Loucy (cell line): ENCODE data around the gene FGFR3.

Source experiments
- H2AFZ ChIP-seq: fragments of 200-600 bp; sonication (generic); 2 replicates; pipeline ENCODE4 v1.6.0; 2016; ENCODE audit warnings: antibody characterized with exemption, mild to moderate bottlenecking, low read length, moderate library complexity
- H3F3A ChIP-seq: fragments of 200-600 bp; 2 replicates; pipeline ENCODE4 v1.6.0; 2016; ENCODE audit warnings: antibody characterized with exemption, low read depth, mild to moderate bottlenecking
- H3K27me3 ChIP-seq: fragments of 200-600 bp; sonication (generic); 2 replicates; pipeline ENCODE4 v1.6.1; 2014; ENCODE audit warnings: low read length, mild to moderate bottlenecking; ENCODE audit not compliant: insufficient read depth, poor library complexity, severe bottlenecking
- H3K36me3 ChIP-seq: fragments of 200-600 bp; sonication (generic); 2 replicates; pipeline ENCODE4 v1.6.1; 2016; ENCODE audit warnings: low read length; ENCODE audit not compliant: insufficient read depth
- H3K4me1 ChIP-seq: fragments of 200-600 bp; sonication (generic); 2 replicates; pipeline ENCODE4 v1.5.1; 2014; ENCODE audit warnings: low read length, mild to moderate bottlenecking; ENCODE audit not compliant: insufficient read depth, poor library complexity, severe bottlenecking
- H3K4me2 ChIP-seq: fragments of 200-600 bp; sonication (generic); 2 replicates; pipeline ENCODE4 v1.6.0; 2014; ENCODE audit warnings: antibody characterized with exemption, low read length, low read depth, mild to moderate bottlenecking; ENCODE audit not compliant: poor library complexity, severe bottlenecking
- H3K4me3 ChIP-seq: fragments of 200-600 bp; sonication (generic); 2 replicates; pipeline ENCODE4 v1.5.1; 2014; ENCODE audit warnings: low read length, mild to moderate bottlenecking, mixed read lengths; ENCODE audit not compliant: poor library complexity, severe bottlenecking
- H3K79me2 ChIP-seq: fragments of 200-600 bp; sonication (generic); 2 replicates; pipeline ENCODE4 v1.6.1; 2014; ENCODE audit warnings: low read length; ENCODE audit not compliant: insufficient read depth
- H3K9ac ChIP-seq: fragments of 200-600 bp; sonication (generic); 2 replicates; pipeline ENCODE4 v1.6.0; 2014; ENCODE audit warnings: mild to moderate bottlenecking, low read depth, low read length, moderate library complexity; ENCODE audit not compliant: poor library complexity, severe bottlenecking
- H3K9me2 ChIP-seq: fragments of 200-600 bp; sonication (generic); replicated peaks from 2 replicates; pipeline ENCODE4 v1.6.1; 2016; ENCODE audit warnings: low read depth, low read length, mixed read lengths
- H3K9me3 ChIP-seq: fragments of 200-600 bp; sonication (generic); 2 replicates; pipeline ENCODE4 v1.6.1; 2014; ENCODE audit warnings: mild to moderate bottlenecking, antibody characterized with exemption, low read length, low read depth; ENCODE audit not compliant: insufficient read depth
- H4K20me1 ChIP-seq: fragments of 200-600 bp; sonication (generic); 2 replicates; pipeline ENCODE4 v1.6.0; 2014; ENCODE audit warnings: antibody characterized with exemption, low read length, mild to moderate bottlenecking; ENCODE audit not compliant: insufficient read depth, poor library complexity, severe bottlenecking
- CTCF ChIP-seq: fragments of 200-600 bp; sonication (generic); conservative IDR thresholded peaks from 2 replicates; pipeline ENCODE4 v1.5.1; 2014; ENCODE audit warnings: mild to moderate bottlenecking, antibody characterized with exemption, low read length
- EZH2phosphoT487 ChIP-seq: fragments of 200-600 bp; IDR thresholded peaks from 2 replicates; pipeline ENCODE4 v1.6.1; 2018; ENCODE audit warnings: antibody characterized with exemption, mild to moderate bottlenecking, moderate library complexity, borderline replicate concordance

Gene FGFR3

DNA sequence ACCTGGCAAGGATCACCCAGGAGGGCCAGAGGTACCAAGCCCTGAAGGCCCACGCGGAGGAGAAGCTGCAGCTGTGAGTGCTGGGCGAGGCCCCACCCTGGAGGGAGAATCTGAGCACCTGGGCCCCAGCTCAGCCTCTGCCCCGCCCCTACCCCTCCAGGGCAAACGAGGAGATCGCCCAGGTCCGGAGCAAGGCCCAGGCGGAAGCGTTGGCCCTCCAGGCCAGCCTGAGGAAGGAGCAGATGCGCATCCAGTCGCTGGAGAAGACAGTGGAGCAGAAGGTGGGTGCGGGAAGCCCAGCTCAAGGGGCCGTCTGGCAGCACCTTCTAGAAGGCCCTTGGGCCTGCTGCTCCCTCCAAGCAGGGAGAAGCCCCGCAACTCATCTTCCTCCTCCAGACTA, 48.5 kb upstream of the FGFR3 start:
- H3K4me3 ChIP-seq = no peak overlapping the region
- H3K27me3 ChIP-seq = no peaks in the 10 kb centered on the region
- H3K79me2 ChIP-seq = no peaks in the 10 kb centered on the region
- H2AFZ ChIP-seq = no peak overlapping the region
- H3F3A ChIP-seq = no peaks in the 10 kb centered on the region
- no peak for TF ChIP-seq CTCF
- no peaks in the 10 kb centered on the region for H3K9me2 ChIP-seq
- H3K4me2 ChIP-seq = no peak overlapping the region
- peaks cover 42% of the 10 kb centered on the region; the same call in 1 of the 2 replicates for H3K36me3 ChIP-seq
- no peaks in the 10 kb centered on the region for H3K9me3 ChIP-seq
- H3K9ac ChIP-seq = no peak overlapping the region
- H4K20me1 ChIP-seq = no peaks in the 10 kb centered on the region
- peaks cover 4% of the 10 kb centered on the region for H3K4me1 ChIP-seq

DNA sequence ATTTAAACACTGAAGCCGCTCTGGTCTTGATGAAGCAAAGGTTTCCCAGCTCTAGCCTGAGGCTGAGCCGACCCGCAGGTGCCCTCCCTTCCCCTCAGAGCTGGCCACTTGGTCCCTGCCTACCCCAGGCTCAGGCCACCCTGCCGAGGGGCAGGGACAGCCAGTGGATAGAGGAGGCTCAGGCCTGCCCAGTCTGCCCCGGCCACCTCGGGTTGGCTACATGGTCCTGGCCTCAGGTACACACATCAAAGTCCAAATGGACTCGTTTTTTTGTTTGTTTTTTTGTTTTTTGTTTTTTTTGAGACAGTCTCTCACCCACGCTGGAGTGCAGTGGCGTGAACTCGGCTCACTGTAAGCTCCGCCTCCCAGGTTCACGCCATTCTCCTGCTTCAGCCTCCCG, 47.9 kb upstream of the FGFR3 start:
- no peak overlapping the region for H3K4me2 ChIP-seq
- no peaks in the 10 kb centered on the region for H3K9me3 ChIP-seq
- peaks cover 36% of the 10 kb centered on the region; the same call in 1 of the 2 replicates for H3K36me3 ChIP-seq
- H3K27me3 ChIP-seq = no peaks in the 10 kb centered on the region
- H3K9ac ChIP-seq = no peak overlapping the region
- H4K20me1 ChIP-seq = no peaks in the 10 kb centered on the region
- no peaks in the 10 kb centered on the region for H3F3A ChIP-seq
- TF ChIP-seq EZH2phosphoT487 (no peak), CTCF (no peak)
- H3K4me3 ChIP-seq = no peak overlapping the region
- no peaks in the 10 kb centered on the region for H3K9me2 ChIP-seq
- H3K79me2 ChIP-seq = no peaks in the 10 kb centered on the region
- peaks cover 4% of the 10 kb centered on the region for H3K4me1 ChIP-seq
- H2AFZ ChIP-seq = no peak overlapping the region

DNA sequence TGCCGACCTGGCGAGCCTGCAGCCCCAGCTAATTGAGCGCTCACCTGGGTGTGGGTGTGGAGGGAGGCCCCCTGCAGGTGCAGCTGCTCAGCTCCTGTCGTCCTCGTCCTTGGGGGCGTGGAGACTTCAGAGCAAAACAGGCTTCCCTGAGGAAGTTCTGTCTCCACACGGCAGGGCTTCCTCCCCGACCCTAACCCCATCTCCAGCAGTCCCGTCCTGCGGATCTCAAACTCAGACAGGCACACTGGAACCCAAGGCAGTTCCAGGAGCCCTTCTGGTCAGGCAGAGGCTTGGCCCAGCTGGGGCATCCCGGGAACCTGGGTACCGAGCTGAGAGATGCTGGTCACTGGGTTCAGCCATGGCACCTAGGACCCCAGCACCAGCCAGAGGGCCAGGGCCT, 47.4 kb upstream of the FGFR3 start:
- no peaks in the 10 kb centered on the region for H3K9me3 ChIP-seq
- peaks cover 30% of the 10 kb centered on the region; the same call in 1 of the 2 replicates for H3K36me3 ChIP-seq
- H3K4me3 ChIP-seq = no peak overlapping the region
- no peaks in the 10 kb centered on the region for H3K27me3 ChIP-seq
- H2AFZ ChIP-seq = no peak overlapping the region
- H4K20me1 ChIP-seq = no peaks in the 10 kb centered on the region
- no peak overlapping the region for H3K4me2 ChIP-seq
- no peaks in the 10 kb centered on the region for H3K9me2 ChIP-seq
- peaks cover 4% of the 10 kb centered on the region for H3K4me1 ChIP-seq
- H3K9ac ChIP-seq = no peak overlapping the region
- no peaks in the 10 kb centered on the region for H3F3A ChIP-seq
- no peaks in the 10 kb centered on the region for H3K79me2 ChIP-seq
- TF ChIP-seq EZH2phosphoT487 = no peak
- TF ChIP-seq CTCF = no peak
